Measurements from ENCODE around the gene BCAP31. TPM values are rescaled to one million over a fixed set of nuclear protein-coding genes. Genes with fewer than 3 reads are reported as not detected.

Gene BCAP31
- polyA plus RNA-seq, 1 experiment: 222 TPM

- CTCF ChIA-PET: interaction anchor here (3.2 kb wide), 1 partner anchor 16 kb away, joined by 9 read pairs; no protein-coding TSS in a partner anchor
- no peak overlapping the region for H3K4me3 ChIP-seq (ENCODE audit: low read depth, low read length)
- peak; percentile 26; the same call in 1 of the 2 replicates for TF ChIP-seq CTCF (IDR thresholded peaks at IDR 0.05; ENCODE audit: insufficient read depth, low read depth, low read length)
- POLR2A ChIA-PET: no interaction called here
- H3K27me3 ChIP-seq (ENCODE audit: control insufficient read depth, insufficient read depth, low read length): peaks cover 10% of the 10 kb centered on the region
- DNase-seq (ENCODE audit: low read depth): no peak
- H3K36me3 ChIP-seq (ENCODE audit: control insufficient read depth, insufficient read depth, low read length): no peaks in the 10 kb centered on the region
These were observed 72.6 kb downstream of the BCAP31 start for GRCh38 chrX:153651540-153652079.

GRCh38 chrX:153650959-153651358 lies 73.2 kb downstream of the BCAP31 start:
- Histone ChIP-seq H3K4me3 (ENCODE audit: low read depth, low read length) (no peak overlapping the region), H3K36me3 (ENCODE audit: control insufficient read depth, insufficient read depth, low read length) (no peaks in the 10 kb centered on the region), H3K27me3 (ENCODE audit: control insufficient read depth, insufficient read depth, low read length) (peaks cover 12% of the 10 kb centered on the region)
- no peak for TF ChIP-seq CTCF (IDR thresholded peaks at IDR 0.05; ENCODE audit: insufficient read depth, low read depth, low read length)
- POLR2A ChIA-PET: no interaction called here
- no peak for DNase-seq (ENCODE audit: low read depth)
- CTCF ChIA-PET: interaction anchor here (1.7 to 3.2 kb wide), 2 partner anchors 10 to 17 kb away, joined by 4 to 9 read pairs; no protein-coding TSS in a partner anchor

Small RNA genes lying within 50 kb of the gene (small RNA-seq; reads per million reads assigned to genes)
- gene RN7SL687P (ENCODE audit: insufficient read length, low read depth, low replicate concordance): not detected

Other genes with a start within 250 kb of the BCAP31 start
- gene BGN, start 229.4 kb downstream of the BCAP31 start, polyA plus RNA-seq (2011; rRNA removed): 284 and 487 TPM in 2 replicates
- 0.02 TPM in 1 of 2 replicates, not detected in the other for gene ATP2B3, start 206.7 kb downstream of the BCAP31 start, polyA plus RNA-seq (2011; rRNA removed)
- gene CCNQ, start 125.2 kb downstream of the BCAP31 start, polyA plus RNA-seq (2011; rRNA removed): 32.1 and 44.0 TPM in 2 replicates
- 0.04 and 0.06 TPM in 2 replicates for gene DUSP9, start 77.2 kb downstream of the BCAP31 start, polyA plus RNA-seq (2011; rRNA removed)
- 0.22 and 0.28 TPM in 2 replicates for gene PNCK, start 50.6 kb downstream of the BCAP31 start, polyA plus RNA-seq (2011; rRNA removed)
- 8.3 and 11.9 TPM in 2 replicates for gene SLC6A8, start 36.5 kb downstream of the BCAP31 start, polyA plus RNA-seq (2011; rRNA removed)
- 4.3 and 9.2 TPM in 2 replicates for gene ABCD1, start 469 bp upstream of the BCAP31 start, polyA plus RNA-seq (2011; rRNA removed)
- 4.7 and 8.2 TPM in 2 replicates for gene PLXNB3, start 39.9 kb upstream of the BCAP31 start, polyA plus RNA-seq (2011; rRNA removed)
- gene SRPK3, start 56.7 kb upstream of the BCAP31 start, polyA plus RNA-seq (2011; rRNA removed): 0.44 and 1.1 TPM in 2 replicates
- 52.8 and 99.2 TPM in 2 replicates for gene IDH3G, start 70.0 kb upstream of the BCAP31 start, polyA plus RNA-seq (2011; rRNA removed)
- gene SSR4, start 70.3 kb upstream of the BCAP31 start, polyA plus RNA-seq (2011; rRNA removed): 455 and 598 TPM in 2 replicates
- 0.49 and 0.82 TPM in 2 replicates for gene PDZD4, start 106.2 kb upstream of the BCAP31 start, polyA plus RNA-seq (2011; rRNA removed)
- gene L1CAM, start 161.8 kb upstream of the BCAP31 start, polyA plus RNA-seq (2011; rRNA removed): 23.5 and 62.0 TPM in 2 replicates
- not detected in 2 replicates for gene AVPR2, start 180.3 kb upstream of the BCAP31 start, polyA plus RNA-seq (2011; rRNA removed)
- gene ARHGAP4, start 201.9 kb upstream of the BCAP31 start, polyA plus RNA-seq (2011; rRNA removed): 0.39 and 0.82 TPM in 2 replicates
- gene NAA10, start 210.7 kb upstream of the BCAP31 start, polyA plus RNA-seq (2011; rRNA removed): 61.4 and 76.0 TPM in 2 replicates
- 0.36 and 0.43 TPM in 2 replicates for gene RENBP, start 220.3 kb upstream of the BCAP31 start, polyA plus RNA-seq (2011; rRNA removed)
- gene HCFC1, start 247.4 kb upstream of the BCAP31 start, polyA plus RNA-seq (2011; rRNA removed): 2.5 and 3.3 TPM in 2 replicates
- gene TMEM187, start 248.4 kb upstream of the BCAP31 start, polyA plus RNA-seq (2011; rRNA removed): 6.0 and 8.7 TPM in 2 replicates